GM18526 (cell line): ENCODE data around the gene ZFHX3.

ENCODE experiments used
- POLR2A ChIP-seq: IDR thresholded peaks from 3 replicates; pipeline ENCODE4 v1.6.1; 2011; ENCODE audit not compliant: insufficient read length; ENCODE audit errors: extremely low read depth

ZFHX3 gene

DNA sequence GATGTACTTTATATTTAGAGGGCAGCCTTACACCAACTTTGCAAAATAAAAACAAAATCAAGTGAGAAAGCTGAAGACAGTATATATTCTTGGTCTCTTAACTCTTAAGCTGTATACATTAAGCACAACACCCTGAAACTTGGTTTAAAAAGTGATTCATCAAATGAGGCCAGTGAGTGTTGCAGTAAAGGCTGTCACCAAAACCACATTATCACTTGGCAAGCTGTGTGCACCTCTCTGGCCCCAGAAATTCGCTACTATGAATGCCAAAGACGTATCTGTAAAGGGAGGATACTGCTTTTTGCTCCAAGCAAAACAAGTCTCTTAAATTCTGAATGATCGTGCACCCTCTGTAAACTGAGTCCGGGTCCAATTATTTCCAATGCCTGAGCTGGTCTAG is 163.9 kb downstream of the ZFHX3 start:
- TF ChIP-seq POLR2A, result no peak

DNA sequence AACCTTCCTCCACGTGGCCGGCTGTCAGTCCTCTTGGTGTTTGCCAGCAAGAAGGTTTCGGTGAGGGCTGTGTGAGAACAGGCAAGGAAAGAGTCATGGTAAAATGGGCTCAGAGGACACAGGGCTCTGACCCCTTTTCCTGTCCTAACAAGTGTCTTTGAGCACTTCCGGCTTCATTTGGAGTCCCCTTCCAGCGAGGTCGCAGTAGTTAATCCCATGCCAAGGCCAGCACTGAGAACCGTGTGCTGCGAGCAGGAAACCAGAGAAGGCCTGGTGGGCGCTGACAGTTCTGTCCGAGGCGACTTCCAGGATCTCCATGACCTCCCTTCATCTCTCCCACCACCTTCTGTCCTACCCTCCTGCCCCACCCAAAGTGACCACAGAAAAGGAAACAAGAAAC is 168.1 kb downstream of the ZFHX3 start:
- no peak for TF ChIP-seq POLR2A

DNA sequence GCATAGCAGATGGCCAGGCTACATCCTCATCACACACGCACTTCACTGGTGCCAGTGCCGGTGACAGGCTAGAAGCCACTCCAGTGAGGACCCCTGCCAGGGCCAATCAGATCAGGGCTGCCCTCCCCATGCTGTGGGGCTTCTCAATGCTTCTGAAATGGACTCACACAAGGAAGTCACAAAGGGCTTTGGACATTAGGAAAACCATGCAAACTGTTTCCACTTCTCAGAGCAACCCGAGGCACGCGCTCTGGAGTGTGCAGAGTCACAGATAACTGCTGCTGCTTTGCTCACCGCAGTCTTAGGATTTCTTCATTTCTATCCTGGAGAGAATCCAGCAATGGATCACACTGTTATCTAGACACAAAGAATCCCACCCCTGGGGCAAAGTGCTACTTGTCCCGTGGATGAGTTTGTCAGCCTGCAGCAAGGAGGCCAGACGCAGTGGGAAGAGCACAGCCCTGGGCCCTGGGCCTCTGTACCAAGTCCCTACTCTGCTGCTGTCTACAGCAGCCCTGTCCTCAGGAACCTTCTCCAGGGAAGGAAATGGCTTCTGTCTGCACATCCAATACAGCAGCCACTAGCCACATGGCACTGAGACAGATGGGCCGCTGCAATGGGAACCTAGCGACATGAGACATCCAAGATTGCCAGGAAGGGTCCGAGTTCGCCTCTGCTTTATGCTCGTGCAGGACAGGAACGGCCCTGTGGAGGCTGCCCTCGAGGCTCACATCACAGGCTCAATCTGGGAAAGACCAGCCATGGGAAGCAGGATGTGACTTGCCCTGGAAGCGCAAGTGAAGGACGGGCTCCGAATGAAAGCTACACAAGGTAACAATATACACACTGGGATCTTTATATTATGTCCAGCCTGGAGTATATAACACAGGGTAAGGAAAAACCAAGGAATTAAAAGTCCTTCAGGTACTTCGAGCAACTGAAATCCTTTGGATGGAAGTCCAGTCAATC is 169.3 kb downstream of the ZFHX3 start:
- no peak for TF ChIP-seq POLR2A

DNA sequence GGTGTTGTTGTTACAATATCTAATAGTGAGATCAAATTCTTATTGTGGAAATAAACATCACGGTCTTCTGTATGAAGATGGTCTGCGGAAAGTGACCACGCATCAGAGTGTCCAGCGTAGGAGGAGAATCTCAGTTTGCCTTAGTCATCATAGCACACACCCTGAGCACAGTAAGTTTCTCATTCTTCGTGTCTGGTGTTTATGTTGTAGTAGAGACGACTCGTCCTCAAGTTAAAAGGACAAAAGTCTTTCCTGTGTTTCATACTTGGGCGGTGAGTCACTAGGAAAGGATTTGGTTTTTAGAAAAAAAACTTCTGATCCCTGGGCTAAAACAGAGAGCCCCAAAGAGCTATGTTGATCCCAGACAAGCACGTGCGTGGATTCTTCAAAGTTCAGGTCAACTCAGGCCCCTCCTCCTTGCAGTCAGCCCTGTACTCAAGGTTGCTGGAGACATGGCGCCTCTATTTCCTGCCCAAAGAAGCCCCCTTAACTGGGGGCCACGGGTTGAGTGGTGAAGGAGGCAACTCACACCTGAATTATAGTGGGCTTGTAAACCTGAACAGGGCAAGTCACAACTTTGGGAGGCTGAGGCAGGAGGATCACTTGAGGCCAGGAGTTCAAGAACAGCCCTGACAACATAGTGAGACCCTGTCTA is 170.4 kb downstream of the ZFHX3 start:
- no peak for TF ChIP-seq POLR2A

DNA sequence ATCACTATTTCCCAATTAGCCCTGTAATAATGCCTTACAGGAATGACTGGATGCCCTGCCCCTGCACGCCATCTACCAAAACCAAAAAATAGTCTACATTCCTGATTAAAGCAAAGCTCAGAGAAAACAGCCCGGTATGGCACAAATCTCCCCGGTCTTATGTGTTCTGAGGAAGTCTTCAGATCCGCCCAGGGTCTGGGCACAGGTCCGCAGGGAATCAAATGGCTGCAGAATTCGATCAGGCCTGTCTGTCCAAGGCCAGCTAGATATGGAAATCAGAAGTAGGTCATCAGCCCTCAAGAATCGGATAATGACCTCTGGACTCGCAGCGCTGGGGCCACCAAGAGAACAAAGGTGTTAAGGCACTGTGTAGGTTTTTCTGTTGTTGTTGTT is 171.0 kb downstream of the ZFHX3 start:
- TF ChIP-seq POLR2A, result no peak

DNA sequence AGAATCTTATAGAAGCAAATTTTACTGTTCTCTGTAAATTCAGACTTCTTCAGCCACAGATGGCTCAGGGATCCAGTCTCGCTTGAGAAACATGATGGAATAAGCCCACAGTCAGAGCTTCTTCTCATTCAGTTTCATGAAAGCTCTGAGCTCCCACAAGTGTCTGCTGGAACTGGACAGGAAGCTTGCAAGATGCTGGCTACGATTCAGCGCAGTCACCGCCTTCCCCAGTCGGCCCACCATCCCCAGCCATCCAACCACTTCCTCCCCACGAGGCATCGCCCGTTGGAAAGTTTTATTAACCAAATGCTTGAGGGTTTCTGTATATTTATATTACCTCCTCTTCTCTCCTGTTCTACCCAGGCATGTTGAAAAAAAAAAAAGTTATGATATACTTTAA is 171.7 kb downstream of the ZFHX3 start:
- TF ChIP-seq POLR2A, result no peak

DNA sequence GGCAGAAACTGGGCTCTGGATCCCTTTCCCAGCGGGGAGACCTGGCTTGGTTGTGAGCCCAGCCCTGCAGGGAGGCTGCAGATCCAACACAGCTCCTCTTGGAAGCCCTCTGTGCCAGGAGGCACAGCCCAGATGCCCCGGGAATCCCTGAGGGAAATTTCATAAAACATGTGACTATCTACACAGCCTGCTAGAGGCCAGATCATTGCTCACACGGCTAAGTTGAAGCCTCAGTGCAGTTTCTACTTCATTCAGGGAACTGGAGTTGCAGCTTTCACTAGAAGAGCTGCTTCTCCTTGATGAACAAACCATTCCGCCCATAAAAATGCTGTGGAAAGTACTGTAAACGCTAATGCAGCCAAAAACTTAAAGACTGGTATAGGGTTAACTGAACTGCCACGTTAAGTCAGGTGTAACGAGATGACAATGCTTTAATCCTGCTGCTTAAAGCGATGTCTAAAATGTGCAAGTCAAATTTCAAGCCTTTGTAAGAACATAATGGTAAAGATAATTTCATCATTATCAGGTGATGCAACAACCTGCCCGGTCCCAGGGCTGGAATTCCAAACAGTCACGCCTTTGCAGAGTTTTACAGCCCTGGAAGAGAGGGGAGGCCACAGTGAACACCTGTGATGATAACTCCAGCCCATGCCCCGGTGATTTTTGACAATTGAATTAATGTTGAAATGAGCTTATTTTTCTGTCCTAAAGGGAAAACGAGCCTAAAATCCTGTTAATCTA is 172.5 kb downstream of the ZFHX3 start:
- TF ChIP-seq POLR2A, result no peak

DNA sequence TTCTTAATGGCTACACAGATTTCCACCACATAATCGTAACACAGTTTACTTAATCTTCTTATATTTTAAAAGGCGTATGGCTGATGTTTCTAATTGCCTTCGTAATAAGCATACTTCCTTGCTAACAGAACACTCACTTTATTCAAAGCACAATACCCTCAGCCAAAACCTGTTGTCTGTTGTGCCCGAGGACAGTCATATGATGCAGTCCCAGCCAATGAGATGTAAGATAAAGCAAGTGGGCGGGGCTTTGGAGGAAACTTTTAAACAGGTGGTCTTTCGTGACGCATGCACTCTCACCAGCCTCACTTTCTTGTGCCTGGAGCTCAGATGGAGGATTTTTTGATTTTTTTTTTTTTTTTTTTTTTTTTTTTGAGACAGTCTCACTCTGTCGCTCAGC is 174.1 kb downstream of the ZFHX3 start:
- TF ChIP-seq POLR2A, result no peak

DNA sequence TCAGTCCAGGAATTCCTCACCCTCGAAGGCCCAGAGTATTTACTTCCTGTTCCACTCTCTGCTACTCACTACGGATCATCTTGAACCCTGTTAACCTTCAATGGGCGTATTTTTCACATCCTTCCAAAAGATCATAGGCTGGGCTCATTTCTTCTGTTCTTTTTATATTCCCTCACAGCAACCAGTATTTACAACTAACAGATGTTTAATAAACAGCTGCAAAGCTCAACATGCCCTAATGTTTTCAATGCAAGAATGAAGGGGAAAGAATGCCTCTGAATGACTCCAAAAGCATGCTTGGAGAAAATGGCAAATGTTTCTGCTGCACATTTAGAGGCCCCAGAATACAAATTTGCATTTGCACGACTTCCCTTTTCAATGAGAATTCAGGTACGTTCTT is 174.9 kb downstream of the ZFHX3 start:
- no peak for TF ChIP-seq POLR2A

DNA sequence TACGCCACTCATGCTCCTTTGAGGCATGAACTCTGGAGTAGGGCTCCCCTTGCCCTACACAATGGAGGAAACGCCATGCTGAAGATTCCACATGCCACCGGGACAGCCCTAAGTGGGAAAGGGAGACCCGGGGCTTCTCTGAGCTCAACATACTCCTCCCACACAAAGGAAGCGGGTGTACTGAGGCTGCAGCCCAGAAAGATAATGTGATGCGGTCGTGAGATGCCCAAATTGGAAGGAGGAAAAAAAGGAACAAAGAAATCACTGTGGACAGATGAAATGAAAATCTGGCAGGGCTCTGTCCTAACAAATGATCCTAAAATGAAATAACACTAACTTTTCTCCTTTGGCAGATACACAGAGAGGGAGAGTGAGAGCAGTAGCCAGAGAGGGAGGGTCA is 182.1 kb downstream of the ZFHX3 start:
- TF ChIP-seq POLR2A, result no peak

DNA sequence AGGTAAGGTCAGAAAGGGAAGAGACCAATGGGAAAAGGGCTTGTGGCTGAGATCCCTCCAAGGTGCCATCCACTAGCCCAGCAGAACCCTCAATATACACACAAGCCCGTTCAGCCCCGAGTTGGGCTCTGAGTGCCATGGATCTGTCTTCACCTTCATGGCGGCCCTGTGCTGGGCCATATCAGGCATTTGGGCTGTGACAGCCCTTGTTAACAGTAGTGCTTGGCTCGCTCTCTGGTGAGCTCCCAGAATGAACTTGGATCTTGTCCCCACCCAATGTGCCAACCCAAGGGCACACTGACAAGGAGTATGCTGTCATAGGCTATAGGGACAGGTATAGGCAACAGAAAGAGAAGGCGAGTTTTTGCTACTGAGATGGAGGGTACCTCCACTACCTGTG is 182.7 kb downstream of the ZFHX3 start:
- no peak for TF ChIP-seq POLR2A

DNA sequence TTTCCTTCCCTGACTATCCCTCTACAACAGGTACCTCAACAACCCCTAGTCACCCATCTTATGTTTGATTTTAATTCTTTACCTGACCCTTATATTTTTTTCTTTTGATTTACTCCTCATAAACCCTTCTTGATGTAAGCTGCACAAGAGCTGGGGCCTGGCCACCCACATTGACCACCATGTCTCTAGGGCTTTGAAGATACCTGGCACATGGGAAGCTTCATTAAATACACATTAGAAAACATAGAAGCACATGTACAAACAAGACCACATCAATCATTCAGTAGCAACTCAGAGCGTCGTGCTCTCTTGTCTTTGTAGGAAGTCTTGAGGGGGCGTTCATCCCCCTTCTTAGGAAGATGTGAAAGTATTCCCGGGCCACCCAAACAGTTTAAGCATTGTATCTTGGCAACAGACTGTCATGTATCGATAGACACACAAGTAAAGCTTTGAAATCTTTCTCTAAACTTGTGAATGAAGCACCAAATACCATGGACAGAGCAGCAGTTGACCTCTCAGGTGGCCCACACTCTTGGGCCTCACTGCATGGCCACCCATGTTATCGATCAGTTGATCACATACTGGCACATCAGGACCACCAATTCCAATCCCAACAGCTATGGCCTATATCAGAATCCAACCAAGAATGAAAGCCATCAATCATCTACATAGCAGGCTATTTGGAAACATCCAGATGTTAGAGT is 183.6 kb downstream of the ZFHX3 start:
- TF ChIP-seq POLR2A, result no peak

DNA sequence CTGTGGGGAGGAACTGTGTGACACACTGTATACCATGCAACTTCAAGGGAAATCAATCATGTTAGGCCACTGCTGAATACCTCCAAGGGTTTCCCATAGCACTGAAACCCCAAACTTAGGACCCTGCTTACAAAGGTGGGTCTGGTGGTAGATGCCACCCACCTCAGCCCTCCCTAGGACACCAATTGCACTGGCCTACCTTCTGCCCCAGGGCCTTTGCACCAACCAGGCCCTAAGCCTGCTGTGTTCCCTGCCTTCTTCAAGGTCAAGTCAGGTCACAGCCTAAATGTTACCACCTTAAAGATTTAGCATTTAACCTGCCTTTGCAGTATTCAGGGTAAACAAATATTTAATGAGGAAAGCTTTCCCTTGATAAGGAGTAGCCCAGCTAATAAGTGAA is 185.8 kb downstream of the ZFHX3 start:
- no peak for TF ChIP-seq POLR2A

DNA sequence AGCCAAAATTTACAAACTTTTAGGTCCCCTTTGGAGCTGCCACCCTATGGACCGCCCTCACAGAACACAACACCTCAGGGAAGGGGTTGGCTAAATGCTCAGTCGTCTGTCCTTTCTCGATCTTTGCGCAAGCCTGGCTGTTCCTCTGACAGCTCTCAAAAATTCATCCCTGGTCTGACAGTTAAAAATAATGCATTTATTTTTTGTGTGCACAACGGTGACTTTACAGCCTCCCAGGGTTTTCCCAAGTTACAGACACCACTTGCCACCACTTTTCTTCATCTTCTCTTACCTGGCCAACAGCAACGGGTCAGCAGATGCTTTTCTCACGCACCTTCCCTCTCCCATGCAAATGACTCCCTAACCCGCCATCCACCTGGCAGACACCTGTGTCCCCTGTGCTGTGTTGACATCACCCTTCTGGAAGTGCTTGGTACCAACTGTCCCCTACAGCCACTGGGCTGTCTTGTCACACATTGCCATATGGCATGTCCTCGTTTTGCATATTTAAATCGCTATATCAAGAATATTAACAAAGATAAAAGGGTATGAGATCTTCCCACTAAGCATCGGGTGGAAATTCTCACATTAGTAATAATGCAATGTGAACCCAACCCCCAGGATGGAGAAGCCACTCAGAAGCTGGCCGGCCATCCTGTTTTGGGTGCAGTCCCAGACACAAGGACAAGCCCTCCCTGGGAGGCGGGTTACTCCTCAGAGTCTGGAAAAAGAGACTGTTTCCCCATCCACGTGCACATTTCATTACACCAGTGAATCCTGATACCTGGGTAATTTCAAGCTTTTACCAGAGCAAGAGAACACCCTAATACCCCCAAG is 187.0 kb downstream of the ZFHX3 start:
- no peak for TF ChIP-seq POLR2A
